ENCODE results near the gene TRABD2B. TPM values are rescaled to one million over a fixed set of nuclear protein-coding genes. Genes with fewer than 3 reads are reported as not detected.

Gene TRABD2B
- total and polyA plus RNA-seq, 4 donors = 0.28 to 2.6 (median 1.3) TPM

DNA sequence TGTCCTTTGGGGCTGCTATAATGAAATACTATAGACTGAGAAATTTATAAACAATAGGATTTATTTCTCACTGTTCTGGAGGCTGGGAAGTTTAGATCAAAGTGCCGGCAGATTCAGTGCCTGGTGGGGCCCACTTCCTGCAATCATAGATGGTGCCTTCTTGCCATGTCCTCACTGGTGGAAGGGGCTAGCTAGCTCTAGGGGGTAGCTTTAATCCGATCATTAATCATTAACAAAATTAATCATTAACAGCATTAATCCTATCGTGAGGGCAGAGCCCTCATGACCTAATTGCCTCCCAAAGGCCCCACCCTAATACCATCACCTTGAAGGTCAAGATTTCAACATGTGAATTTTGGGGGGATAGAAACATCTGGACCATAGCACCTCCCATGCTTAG, 124.3 kb downstream of the TRABD2B start:
- TF ChIP-seq SP1 (IDR thresholded peaks at IDR 0.05) (no peak), RAD21 (IDR thresholded peaks at IDR 0.05) (no peak), FOXA1 (IDR thresholded peaks at IDR 0.05) (no peak), FOXA2 (IDR thresholded peaks at IDR 0.05) (no peak), MAX (IDR thresholded peaks at IDR 0.05) (no peak), ATF3 (IDR thresholded peaks at IDR 0.05) (no peak), REST (IDR thresholded peaks at IDR 0.05) (no peak), GABPA (IDR thresholded peaks at IDR 0.05 in 1 of 2, conservative IDR thresholded peaks at IDR 0.05 in 1 of 2) (no peak), HNF4G (IDR thresholded peaks at IDR 0.05) (no peak), RXRA (IDR thresholded peaks at IDR 0.05) (no peak), TAF1 (conservative IDR thresholded peaks at IDR 0.05) (no peak), ZBTB33 (IDR thresholded peaks at IDR 0.05) (no peak), HNF4A (conservative IDR thresholded peaks at IDR 0.05) (no peak)
- TF ChIP-seq, protein P1, sequence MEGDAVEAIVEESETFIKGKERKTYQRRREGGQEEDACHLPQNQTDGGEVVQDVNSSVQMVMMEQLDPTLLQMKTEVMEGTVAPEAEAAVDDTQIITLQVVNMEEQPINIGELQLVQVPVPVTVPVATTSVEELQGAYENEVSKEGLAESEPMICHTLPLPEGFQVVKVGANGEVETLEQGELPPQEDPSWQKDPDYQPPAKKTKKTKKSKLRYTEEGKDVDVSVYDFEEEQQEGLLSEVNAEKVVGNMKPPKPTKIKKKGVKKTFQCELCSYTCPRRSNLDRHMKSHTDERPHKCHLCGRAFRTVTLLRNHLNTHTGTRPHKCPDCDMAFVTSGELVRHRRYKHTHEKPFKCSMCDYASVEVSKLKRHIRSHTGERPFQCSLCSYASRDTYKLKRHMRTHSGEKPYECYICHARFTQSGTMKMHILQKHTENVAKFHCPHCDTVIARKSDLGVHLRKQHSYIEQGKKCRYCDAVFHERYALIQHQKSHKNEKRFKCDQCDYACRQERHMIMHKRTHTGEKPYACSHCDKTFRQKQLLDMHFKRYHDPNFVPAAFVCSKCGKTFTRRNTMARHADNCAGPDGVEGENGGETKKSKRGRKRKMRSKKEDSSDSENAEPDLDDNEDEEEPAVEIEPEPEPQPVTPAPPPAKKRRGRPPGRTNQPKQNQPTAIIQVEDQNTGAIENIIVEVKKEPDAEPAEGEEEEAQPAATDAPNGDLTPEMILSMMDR (IDR thresholded peaks at IDR 0.05; ENCODE audit: low read depth, low read length, missing input control) = no peak
- Histone ChIP-seq H3K9ac (ENCODE audit: low read depth in 1 of 2, low read length in 2 of 2) (no peak overlapping the region), H3K27ac (ENCODE audit: low read depth in 1 of 2, low read length in 2 of 2) (no peak overlapping the region), H3K36me3 (ENCODE audit: control insufficient read depth in 4 of 4, insufficient read depth in 3 of 4, low read depth in 1 of 4, low read length in 3 of 4) (no peaks in the 10 kb centered on the region), H3K27me3 (ENCODE audit: control insufficient read depth in 4 of 4, insufficient read depth in 4 of 4, low read length in 3 of 4) (no peaks in the 10 kb centered on the region), H3K4me1 (ENCODE audit: control insufficient read depth in 4 of 4, insufficient read depth in 4 of 4, low read length in 3 of 4) (peaks cover 3 to 53% (median 36%) of the 10 kb centered on the region in 4 donors), H3K9me3 (ENCODE audit: control insufficient read depth in 4 of 4, low read length in 3 of 4) (no peaks in the 10 kb centered on the region), H3K4me3 (ENCODE audit: low read depth in 1 of 3, low read length in 3 of 3) (no peak overlapping the region)
- DNase-seq (ENCODE audit: low spot score) = no peak
- WGBS = 54% methylated on average over 3 of the region's 3 CpGs

- 91% methylated on average over 2 of the region's 2 CpGs for WGBS
- Histone ChIP-seq H3K27ac (ENCODE audit: low read depth in 1 of 2, low read length in 2 of 2) (no peak overlapping the region), H3K9me3 (ENCODE audit: control insufficient read depth in 4 of 4, low read length in 3 of 4) (no peaks in the 10 kb centered on the region), H3K9ac (ENCODE audit: low read depth in 1 of 2, low read length in 2 of 2) (no peak overlapping the region), H3K36me3 (ENCODE audit: control insufficient read depth in 4 of 4, insufficient read depth in 3 of 4, low read depth in 1 of 4, low read length in 3 of 4) (no peaks in the 10 kb centered on the region), H3K4me1 (ENCODE audit: control insufficient read depth in 4 of 4, insufficient read depth in 4 of 4, low read length in 3 of 4) (peaks cover 6 to 53% (median 36%) of the 10 kb centered on the region in 4 donors), H3K4me3 (ENCODE audit: low read depth in 1 of 3, low read length in 3 of 3) (no peak overlapping the region), H3K27me3 (ENCODE audit: control insufficient read depth in 4 of 4, insufficient read depth in 4 of 4, low read length in 3 of 4) (no peaks in the 10 kb centered on the region)
- DNase-seq (ENCODE audit: low spot score) = no peak
- TF ChIP-seq ATF3 (IDR thresholded peaks at IDR 0.05) (no peak), YY1 (IDR thresholded peaks at IDR 0.05) (no peak), TAF1 (conservative IDR thresholded peaks at IDR 0.05) (no peak), REST (IDR thresholded peaks at IDR 0.05) (no peak)
- TF ChIP-seq, protein P1 (IDR thresholded peaks at IDR 0.05; ENCODE audit: low read depth, low read length, missing input control) = no peak
Observed at GRCh38 chr1:47871799-47872353, 125.3 kb downstream of the TRABD2B start.
